Activated T-cell treated with anti-CD3 and anti-CD28 coated beads, Interleukin-2, amount 50 U/mL, for 1 hour (primary cell): ENCODE measurements around the gene DIO1.
"Not testable (repeated sequence)": the region's sequence is repeated elsewhere in the genome, so short reads cannot be mapped to it uniquely, and the experiment has no call there.

ENCODE experiments used
- DNase-seq: peaks from one replicate; pipeline ENCODE4 v3.0.0-alpha.2; 2020

The DIO1 gene

DNA sequence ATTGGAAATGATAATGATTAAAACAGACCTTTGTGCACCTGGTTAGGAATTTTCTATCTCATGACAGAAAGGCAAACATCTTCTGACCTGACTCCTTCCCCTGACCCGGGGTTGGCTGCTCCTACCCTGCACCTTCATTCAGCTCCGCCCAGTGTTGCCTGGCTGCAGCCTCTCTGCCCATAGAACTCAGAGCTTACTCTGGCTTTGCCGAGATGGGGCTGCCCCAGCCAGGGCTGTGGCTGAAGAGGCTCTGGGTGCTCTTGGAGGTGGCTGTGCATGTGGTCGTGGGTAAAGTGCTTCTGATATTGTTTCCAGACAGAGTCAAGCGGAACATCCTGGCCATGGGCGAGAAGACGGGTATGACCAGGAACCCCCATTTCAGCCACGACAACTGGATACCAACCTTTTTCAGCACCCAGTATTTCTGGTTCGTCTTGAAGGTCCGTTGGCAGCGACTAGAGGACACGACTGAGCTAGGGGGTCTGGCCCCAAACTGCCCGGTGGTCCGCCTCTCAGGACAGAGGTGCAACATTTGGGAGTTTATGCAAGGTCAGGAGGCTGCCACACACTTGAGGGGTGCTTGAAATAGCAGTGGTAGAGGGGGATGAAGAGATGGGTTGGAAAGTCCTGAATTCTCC is at the start of gene DIO1:
Gene DIO1 (plus strand): TSS at position 189 of the 638 bp plus-strand sequence. CDS start 24 bp downstream, at position 213.
- DNase-seq = no peak

DNA sequence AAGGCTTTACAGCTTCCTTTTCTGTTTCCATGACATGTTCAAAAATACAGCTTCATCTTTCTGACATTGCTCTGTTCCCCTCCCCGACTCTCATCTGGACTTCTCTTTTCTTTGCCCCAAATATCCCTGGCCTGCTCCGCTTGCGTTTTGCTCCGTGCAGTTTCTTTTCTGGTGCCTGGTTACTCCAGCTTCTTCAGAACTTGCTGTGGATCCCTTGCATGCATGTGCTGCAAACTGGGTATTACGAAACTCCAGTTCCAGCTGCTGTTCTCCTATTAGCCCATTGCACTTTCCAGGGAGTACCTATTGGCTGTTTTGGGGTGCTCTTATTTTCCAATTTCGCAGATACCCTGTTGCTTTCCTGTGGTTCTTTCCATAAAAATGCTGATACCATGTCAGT is 46.0 kb upstream of the DIO1 start:
- DNase-seq = no peak

DNA sequence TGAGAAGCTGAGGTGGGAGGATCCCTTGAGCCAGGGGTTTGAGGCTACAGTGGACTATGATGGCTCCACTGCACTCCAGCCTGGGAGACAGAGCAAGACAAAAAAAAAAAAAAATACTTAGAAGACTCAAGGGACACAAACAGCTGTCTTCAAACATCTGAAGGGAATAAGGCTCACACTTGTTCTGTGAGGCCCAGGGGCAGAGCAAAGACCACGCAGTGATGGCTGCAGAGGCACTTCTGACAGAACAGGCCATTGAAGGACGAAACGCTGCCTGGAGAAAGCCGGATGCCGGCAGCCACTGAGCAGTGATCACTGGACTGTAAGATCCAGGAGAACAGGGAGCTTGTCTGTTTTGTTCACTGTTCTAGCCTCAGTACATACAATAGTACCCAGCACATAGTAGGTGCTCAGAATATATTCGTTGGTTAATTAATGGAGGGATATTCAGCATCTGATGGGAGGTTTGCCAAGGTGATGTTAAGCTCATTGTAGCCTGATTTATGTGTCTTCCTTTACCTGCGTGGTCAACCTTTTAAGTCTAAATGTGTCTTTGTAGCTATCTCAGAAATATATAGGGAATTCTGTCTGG is 43.8 kb upstream of the DIO1 start:
- DNase-seq = no peak

DNA sequence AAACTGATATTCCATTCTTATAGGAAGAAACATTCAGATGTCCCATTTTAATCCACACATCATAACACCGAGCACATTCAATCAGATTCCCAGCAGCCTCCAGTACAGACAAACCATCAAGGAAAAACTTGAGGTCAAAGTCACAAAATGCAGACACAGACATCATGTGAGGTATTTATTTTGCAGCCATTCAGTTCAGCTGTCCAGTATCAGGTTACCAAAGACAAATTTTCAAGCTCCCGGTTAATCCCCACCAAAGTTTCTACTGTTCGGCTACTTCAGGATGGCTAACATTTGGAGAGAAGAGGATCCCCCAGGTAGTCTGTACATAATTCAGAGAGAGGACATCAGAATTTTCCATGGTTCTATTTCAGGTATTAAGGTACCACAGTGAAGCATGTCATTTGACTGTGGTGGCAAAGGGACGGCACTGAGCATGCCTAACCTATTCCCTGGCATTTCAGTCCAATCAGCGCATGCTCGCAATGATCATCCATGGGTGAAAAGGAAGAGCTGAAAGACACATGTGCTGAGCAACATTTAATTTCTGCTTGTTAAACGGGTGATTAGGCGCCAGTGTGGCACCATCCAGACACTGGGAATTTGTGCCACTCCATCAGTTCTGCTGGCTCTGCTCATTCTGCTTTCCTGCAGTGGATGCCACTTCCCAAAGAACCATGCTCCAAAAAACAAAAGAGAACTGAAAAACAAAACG is 42.3 kb upstream of the DIO1 start:
- no peak for DNase-seq

DNA sequence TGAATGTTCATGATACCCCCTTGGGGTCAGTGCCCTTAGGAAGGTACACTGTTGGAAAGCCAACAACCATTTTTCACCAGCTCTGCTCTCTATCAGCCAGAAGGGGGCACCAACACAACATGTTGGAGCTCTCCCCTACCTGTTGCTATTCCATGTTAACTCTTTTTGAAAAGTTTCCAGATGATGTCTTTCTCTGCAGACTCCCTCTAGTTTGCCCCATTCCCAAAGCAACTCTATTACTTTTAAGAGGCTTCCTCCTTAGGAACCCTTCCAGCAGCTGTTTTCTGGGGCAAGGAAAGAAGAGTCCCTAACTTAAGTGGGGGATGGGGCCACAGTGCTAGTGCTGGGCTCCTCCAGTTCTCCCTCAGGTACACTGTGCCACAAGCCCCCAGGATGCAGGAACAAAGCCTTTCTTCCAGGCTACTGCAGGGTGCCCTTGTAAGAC is 33.0 kb upstream of the DIO1 start:
- peak; percentile 23 for DNase-seq

DNA sequence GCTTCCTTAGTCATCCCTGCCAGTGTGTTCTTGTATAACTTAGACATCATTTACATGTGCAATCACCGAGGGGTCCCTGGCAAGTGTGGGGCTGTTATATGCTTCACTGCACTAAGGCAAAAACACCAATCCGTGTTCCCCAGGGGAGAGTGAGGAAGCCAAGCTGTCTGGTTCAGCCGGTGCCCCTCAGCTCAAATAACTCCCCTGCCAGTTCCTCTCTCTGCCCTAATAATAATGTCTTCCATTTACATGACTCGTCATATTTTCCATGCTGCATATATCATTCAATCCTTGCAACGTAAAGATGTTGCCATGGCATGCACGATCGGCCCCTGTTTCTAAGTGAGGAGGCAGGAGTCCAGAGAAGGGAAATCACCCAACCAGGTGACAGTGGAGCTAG is 31.5 kb upstream of the DIO1 start:
- no peak for DNase-seq

DNA sequence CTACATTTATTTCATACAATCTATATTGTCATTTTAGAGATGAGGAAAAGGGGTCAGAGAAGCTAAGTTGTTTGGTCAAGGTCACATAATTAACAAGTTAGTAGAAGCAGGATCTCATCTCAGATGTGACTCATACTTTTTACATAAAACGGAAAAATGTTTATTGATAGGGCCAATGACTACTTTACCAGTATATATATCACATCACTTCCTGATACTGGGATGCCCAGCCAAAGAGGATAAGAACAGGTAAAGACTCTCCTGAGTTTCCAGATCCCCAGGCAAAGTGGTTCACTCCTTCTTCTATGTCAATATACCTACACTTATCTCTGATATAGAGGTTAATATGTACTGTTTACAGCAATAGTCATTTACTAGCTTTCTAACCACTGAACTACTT is 25.4 kb upstream of the DIO1 start:
- DNase-seq = no peak

DNA sequence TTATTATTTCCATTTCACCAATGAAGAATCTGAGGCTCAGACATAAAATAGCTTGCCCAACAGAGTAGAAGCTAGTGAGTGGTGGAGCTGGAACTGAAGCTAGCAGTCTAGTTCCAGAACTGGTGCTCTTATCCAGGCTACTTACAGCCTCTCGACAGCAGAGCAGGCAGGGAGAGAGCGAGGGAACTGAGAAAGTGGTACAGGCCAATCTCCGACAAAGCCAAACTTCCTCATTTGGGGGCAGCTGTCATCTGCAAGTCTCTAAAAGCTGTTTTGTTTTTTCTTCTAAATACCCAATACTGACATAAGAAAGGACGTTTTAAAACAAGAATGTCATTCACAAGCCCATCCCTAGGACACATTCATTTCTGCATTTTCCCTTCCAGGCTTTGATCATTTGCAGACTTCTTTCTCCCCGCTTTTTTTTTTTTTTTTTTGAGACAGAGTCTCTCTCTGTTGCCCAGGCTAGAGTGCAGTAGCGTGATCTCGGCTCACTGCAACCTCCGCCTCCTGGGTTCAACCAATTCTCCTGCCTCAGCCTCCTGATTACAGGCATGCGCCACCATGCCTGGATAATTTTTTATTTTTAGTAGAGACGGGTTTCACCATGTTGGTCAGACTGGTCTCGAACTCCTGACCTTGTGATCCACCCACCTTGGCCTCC is 24.4 kb upstream of the DIO1 start:
- DNase-seq = no peak

DNA sequence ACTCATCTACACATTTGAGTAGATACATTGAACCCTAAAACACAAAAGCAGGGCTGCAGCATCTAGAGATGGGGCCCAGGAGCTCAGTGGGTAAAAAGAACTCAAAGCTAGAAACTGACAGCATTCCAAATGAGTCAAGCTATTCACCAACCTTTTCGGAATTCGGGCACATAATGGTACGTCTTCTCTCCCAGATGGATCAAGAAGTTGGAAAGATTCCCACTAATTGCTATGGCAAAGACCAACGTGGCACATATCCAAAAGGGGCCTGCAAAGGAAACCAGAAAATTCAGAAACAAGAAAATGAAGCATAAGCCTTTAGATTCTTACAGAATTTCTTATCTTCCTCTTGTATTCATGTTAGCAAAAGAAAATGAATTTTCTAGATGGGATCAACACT is 22.8 kb upstream of the DIO1 start:
- no peak for DNase-seq

DNA sequence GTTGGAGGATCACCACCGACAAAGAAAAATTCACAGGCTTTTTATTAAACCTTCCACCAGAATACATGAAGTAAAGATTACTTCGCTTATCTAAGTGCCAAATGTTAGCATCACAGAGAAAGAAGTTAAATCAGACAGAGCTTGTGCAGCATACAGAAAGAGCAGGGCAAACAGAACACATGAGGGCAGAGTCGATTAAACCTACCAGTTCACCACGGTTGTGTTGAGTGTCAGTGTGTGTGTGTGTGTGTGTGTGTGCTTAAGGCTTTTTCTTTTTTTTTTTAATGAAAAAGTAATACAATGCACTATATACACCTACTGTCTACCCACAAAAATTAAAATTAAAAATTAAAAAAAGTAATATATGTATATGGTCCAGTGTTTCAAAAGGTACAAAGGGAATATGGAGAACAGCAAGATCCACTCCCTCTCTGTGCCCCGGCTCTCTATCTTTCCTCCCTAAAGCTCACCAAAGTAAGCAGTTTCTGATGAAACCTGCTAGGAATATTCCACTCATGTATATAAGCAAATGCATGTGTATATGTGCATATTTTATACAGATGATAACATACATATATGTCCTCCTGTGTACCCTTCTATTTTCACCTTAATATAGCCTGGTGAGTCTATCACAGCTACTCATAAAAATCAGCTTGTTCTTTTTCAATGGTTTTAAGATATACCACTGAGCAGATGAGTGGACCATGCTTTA is 22.1 kb upstream of the DIO1 start:
- no peak for DNase-seq

DNA sequence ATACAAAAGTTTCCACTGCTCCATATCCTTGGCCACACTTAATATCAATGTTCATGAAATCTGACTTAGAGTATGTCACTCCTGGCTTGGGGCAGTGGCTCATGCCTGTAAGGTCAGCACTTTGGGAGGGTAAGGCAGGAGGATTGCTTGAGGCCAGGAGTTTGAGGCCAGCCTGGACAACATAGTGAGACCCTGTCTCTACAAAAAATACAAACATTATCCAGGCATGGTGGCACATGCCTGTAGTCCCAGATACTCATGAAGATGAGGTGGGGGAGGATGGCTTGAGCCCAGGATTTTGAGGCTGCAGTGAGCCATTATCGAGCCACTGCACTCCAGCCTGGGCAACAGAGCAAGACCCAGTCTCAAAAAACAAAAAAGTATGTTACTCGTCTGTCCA is 18.8 kb upstream of the DIO1 start:
- not testable (repeated sequence) for DNase-seq

DNA sequence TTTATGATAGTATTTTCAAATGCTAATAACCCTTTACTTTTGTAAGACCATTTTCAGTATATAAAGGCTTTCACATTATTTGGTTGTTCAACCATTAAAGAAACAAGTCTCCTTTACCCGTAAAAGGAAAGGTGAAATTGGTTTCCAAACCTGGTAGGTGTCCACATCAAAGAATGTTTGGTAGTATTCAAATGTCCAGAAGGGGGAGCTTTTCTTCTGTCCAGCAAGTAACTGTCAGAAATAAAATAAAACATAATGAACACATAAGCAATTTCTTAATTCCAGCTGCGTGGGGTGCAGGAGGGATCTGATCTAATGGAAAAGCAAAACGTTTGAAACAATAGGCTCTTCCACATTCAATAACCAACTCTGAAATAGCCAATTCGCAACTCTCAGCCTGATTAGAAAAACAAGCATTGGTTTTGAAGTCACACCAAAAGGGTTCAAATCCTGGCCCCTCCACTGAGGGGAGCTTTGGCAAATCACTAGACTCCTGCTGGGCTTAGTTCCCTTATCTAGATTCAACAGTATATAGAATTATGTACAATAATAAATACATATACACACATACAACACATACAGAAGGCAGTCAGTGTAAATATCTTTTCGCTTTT is 15.4 kb upstream of the DIO1 start:
- no peak for DNase-seq

DNA sequence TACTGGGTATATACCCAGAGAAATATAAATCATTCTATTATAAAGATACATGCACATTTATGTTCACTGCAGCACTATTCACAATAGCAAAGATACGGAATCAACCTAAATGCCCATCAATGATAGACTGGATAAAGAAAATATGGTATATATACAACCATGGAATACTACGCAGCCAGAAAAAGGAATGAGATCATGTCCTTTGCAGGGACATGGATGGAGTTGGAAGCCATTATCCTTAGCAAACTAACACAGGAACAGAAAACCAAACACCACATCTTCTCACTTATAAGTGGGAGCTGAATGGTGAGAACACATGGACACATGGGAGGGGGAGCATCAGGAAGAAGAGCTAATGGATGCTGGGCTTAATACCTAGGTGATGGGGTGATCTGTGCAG is 12.1 kb upstream of the DIO1 start:
- not testable (repeated sequence) for DNase-seq

DNA sequence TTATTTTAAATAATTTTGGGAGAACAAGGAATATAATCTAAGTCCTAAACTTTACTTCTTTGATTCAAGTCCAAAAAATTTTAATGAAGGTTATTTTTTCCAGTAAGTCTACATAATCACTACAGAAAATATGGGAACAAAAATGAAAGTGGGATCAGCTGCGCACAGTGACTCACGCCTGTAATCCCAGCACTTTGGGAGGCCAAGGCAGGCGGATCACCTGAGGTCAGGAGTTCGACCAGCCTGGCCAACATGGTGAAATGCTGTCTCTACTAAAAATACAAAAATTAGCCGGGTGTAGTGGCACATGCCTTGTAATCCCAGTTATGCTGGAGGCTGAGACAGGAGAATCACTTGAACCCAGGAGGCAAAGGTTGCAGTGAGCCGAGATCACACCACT is 10.4 kb upstream of the DIO1 start:
- not testable (repeated sequence) for DNase-seq

DNA sequence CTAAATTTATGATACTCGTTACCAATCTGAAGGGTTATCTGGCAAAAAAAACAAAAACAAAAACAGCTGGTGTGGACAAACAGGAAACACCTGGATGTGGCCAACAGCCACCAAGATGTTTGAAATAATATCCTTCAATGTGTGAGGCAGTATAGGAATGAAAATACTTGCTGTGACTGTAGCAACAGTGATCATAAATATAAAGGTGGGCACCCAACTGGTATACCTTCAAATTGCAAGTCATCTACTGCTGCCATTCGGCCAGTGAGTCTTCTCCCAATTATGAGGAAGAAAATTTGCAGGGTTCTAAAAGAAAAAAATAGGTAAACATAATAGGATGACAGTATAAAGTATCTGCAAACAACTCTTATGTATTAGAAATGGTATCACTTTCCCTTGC is 5.3 kb upstream of the DIO1 start:
- DNase-seq = no peak

DNA sequence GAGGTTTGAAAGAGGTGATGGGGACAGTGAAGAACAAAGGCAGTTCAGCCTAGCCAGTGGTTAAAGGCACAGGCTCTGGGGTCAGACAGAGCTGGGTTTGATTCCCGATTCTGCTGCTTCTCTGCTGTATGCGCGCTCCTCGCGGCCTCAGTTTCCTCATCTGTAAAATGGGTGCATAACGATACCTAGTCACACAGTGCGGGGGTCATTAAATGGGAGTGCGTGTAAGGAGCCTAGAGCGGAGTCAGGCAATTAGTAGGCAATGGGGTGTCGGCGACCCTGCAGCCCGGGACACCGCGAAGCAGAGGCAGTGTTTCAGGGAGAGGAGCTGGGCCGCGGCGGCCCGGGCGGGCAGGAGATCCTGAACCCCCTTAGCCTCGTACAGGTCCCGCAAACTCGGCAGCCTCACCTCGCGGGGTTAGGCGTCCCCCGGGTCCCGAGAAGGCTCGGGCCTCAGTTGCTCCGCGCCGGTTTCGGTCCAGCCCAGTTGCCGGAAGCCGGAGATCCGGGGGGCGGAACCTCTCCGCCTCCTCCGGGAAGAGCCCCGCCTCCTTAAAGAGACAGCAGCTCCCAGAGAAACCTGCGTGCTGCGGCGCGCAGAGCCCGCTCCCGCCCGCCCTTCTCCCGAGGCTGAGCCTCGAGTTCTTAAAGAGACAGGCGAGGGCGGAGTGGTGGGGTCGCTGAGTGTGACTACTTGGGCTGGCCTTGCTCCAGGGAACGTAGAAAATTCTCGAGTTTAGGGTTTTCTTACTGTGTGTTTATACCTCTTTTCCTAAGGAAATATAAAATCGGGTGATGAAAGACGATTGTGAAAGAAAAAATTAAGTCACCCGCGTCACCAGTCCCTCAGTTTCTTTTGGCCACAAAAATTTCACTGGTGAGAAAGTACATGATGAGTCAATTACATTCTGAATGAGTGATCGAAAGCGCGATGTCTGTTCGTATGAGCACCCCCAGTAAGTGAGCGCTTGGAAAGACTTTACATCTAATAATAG is 4.4 kb upstream of the DIO1 start, which contains the start of gene YIPF1:
Gene YIPF1 (minus strand): TSS at position 494 of the 995 bp plus-strand sequence. CDS start 860 bp downstream, outside the sequence.
- peak; percentile 86 for DNase-seq

DNA sequence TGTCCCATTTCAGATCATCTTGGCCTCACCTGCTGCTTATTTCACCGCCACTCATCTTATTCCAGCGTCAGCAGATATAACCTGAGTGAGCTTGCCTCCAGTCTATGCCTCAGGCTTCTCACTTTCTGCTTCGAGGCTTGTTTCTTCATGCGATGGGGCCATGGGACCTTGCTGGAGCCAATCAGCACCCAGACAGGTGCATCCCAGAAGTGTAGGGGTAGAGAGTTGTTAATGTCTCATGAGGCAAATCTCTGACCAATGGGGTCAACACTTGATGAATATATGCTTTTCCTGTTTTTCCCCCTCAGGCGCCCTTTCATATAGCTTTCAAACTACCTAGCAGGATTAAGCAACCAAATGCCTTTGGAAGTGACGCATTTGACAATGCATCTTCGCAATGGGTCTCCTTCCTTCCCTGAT is 3.5 kb upstream of the DIO1 start:
- no peak for DNase-seq

DNA sequence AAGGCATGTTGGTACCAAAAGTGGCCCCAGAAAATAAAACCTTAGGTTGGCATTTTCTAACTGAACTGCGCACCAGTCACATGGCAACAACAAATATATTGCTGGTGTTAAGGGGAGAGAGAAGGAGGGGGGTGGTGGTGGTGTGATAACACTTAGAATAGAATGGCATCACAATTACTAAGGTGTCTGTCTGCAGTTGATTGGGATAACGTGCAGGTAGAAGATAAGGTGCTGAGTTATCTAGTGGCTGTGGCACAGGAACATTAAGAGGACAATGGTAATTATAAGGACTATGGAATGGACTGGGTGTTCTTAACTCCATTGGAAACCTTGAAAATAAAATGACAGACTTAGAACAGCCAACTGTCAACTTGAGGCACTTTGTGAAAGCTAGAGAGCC is 3.0 kb upstream of the DIO1 start:
- DNase-seq = no peak

DNA sequence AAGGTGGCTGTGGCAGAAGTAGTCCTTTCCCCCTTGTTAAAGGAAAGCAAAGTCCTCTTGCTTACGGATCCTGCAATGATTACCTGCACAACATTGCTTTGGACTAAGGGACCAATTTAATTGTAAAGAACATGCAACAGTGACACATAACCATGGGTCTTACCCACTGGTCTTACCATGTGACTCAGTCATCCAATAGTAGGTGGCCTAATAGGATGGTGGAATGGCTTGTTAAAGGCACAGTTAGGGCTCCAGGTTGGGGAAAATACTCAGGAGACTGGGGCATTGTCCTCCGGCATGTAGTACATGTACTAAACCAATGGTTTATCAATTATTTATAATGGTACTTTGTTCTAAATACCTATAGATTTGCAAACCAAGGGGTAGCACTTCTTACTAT is 2.3 kb upstream of the DIO1 start:
- no peak for DNase-seq

DNA sequence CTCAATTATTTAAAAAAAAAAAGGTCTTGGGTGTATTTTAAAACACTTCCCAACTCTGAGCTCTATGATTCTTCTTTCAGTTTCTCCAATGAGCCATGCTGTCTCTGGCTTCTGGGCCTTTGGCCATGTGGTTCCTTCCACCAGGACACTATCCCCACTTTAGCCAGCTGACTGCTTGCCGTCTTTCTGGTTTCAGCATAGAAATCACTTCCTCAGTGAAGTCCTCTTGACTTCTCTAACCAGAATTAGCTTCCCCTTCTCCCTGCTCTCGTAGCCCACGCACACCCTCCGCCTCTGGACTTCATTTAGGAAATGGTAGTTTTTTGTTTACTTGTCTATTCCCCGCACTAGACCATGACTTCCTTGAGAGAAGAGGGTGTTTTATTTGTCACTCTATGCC is 1.1 kb upstream of the DIO1 start:
- no peak for DNase-seq

DNA sequence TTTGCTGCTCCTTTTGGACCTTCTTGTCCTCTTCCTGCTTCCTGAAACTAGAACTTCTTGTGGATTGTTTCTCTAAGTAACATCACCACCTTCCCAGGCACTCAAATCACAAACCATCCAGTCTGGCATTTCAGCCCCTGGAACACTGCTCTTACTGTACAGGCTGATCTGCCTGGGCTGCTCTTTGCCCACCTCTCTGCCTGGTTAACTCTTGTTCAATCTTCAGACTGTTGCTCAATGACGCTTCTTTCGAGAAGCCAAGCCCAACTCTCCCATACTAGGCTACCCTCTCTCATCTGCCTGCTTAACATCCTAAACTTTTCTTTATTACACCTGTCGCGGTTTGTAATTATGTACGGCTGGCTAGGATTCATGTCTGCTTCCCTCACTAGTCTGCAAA is 657 bp downstream of the DIO1 start:
- DNase-seq = no peak
